Measurements from ENCODE around the gene KCNG1.
"Not testable (repeated sequence)": the region's sequence is repeated elsewhere in the genome, so short reads cannot be mapped to it uniquely, and the experiment has no call there.

The KCNG1 gene

DNA sequence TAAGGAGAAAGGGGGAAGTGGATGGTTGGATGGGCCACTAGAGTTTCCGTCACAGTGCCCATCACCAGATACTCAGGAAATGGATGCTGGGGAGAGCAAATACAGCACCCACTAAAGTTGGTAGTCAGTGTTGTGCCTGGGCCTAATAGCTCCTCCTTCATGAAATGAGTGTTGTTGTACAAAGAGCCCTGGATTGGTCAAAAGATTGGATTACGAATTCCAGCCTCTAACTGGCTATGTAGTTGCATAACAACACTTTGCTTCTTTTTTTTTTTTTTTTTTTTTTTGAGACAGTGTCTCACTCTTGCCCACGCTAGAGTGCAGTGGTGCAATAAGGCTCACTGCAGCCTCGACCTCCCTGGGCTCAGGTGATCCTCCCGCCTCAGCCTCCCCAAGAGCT is 27.4 kb downstream of the KCNG1 start:
- H3K4me3 Mint-ChIP-seq = no peak overlapping the region
- peaks cover 20% of the 10 kb centered on the region for H3K27me3 Mint-ChIP-seq
- DNase-seq = no peak
- no peaks in the 10 kb centered on the region for H3K36me3 Mint-ChIP-seq (ENCODE audit: low read depth)
- H3K4me1 Mint-ChIP-seq (ENCODE audit: low read depth) = peaks cover 5% of the 10 kb centered on the region
- no peak overlapping the region for H3K27ac Mint-ChIP-seq
- no peaks in the 10 kb centered on the region for H3K9me3 Mint-ChIP-seq

DNA sequence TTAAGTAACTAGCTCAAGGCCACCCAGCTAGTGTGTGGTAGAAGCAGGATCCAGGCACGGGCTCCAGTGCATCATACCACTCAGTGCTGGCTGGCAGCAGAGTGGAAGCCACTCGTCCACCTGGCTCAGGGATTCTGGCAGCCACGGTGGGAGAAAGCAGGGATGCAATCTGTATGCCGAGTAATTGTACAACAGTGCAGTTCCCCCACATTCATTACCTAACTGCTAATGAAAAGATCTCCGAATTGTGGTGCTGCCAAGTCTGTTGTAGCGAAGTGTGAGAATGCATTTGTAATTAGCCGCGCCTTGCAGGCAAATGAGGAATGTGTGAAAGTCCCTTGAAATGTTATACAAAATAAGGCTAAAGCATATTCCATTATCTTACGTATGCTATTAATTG is 29.0 kb downstream of the KCNG1 start:
- Mint-ChIP-seq H3K4me1 (ENCODE audit: low read depth) (peaks cover 5% of the 10 kb centered on the region), H3K27ac (no peak overlapping the region), H3K9me3 (no peaks in the 10 kb centered on the region), H3K4me3 (no peak overlapping the region), H3K27me3 (peaks cover 8% of the 10 kb centered on the region), H3K36me3 (ENCODE audit: low read depth) (no peaks in the 10 kb centered on the region)
- DNase-seq = no peak

DNA sequence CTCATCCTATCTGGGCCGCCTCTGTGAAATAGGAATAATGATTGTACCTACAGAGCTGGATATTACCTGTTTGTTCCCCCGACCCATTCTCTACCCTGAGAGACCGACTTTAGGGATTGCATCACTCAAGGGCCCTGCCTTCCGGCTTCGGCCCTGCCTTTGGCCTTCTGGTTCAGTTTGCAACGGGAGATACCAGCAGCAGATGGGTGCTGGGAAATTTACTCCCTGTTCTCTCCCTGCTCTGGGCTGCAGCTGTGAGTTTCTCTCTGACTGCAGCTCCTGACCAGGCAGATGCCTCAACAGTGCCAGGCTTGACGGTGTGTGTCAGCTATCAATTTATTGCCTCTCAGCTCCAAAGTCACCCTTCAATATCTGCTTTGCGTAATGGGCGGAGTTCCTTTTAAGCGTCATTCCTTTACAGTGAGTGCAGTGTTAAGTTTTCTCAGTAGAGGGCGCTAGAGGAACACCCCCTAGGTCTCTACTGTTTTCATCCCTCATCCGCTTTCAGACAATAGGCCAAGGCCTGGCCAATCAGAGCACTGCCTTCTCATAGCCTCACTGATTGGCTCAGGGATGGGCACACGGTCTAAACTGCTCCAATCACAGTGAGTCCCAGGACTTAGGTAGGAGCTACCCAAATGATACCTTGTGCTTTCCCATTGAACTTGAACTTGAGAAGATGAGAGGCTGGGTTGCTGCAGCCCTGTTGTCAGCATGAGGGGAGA is 30.0 kb downstream of the KCNG1 start:
- DNase-seq = no peak
- no peak overlapping the region for H3K27ac Mint-ChIP-seq
- no peaks in the 10 kb centered on the region for H3K9me3 Mint-ChIP-seq
- H3K4me1 Mint-ChIP-seq (ENCODE audit: low read depth) = peaks cover 5% of the 10 kb centered on the region
- H3K4me3 Mint-ChIP-seq = no peak overlapping the region
- H3K36me3 Mint-ChIP-seq (ENCODE audit: low read depth) = no peaks in the 10 kb centered on the region
- peaks cover 7% of the 10 kb centered on the region for H3K27me3 Mint-ChIP-seq

DNA sequence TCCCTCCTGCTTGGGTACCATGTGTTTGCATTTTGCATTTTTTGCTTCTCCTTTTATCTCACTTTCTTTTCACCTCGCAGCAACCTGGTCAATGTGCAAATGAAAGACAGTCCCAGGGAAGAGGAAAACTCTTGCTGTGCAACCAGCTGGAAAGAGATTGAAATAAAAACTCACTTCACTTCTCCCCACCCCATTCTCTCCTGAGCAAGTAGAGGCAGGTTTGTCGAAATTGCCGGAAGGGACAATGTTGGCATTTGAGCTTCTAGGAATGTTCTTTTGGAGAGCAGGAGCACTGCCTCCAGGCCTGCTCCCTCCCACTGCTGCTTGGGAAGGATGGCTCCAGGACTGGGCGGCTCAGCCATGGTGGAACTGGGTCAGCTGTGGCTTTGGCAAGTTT is 30.6 kb downstream of the KCNG1 start:
- H3K4me1 Mint-ChIP-seq (ENCODE audit: low read depth) = peaks cover 6% of the 10 kb centered on the region
- H3K4me3 Mint-ChIP-seq = no peak overlapping the region
- no peaks in the 10 kb centered on the region for H3K9me3 Mint-ChIP-seq
- H3K27ac Mint-ChIP-seq = no peak overlapping the region
- H3K27me3 Mint-ChIP-seq = peaks cover 11% of the 10 kb centered on the region
- no peaks in the 10 kb centered on the region for H3K36me3 Mint-ChIP-seq (ENCODE audit: low read depth)
- DNase-seq = no peak

DNA sequence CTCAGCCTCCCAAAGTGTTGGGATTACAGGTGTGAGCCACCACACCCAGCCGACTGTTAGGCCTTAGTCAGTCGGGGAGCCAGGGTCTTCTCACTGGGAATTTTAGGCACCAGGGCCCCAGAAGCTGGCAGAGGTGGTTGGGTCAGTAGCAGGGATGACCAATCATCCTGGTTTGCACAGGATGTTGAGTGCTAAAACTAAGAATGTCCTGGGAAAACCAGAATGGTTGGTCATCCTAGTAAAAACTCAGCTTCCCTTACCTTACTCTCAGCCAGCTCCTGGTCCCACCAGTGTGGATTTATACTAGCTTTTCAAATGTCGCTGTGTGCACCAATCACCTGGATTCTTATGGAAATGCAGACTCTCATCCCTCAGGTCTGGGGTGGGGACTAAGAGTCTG is 31.8 kb downstream of the KCNG1 start:
- Mint-ChIP-seq H3K27me3 (peaks cover 18% of the 10 kb centered on the region), H3K36me3 (ENCODE audit: low read depth) (no peaks in the 10 kb centered on the region), H3K4me1 (ENCODE audit: low read depth) (peaks cover 6% of the 10 kb centered on the region), H3K9me3 (no peaks in the 10 kb centered on the region), H3K27ac (no peak overlapping the region), H3K4me3 (no peak overlapping the region)
- DNase-seq = no peak

DNA sequence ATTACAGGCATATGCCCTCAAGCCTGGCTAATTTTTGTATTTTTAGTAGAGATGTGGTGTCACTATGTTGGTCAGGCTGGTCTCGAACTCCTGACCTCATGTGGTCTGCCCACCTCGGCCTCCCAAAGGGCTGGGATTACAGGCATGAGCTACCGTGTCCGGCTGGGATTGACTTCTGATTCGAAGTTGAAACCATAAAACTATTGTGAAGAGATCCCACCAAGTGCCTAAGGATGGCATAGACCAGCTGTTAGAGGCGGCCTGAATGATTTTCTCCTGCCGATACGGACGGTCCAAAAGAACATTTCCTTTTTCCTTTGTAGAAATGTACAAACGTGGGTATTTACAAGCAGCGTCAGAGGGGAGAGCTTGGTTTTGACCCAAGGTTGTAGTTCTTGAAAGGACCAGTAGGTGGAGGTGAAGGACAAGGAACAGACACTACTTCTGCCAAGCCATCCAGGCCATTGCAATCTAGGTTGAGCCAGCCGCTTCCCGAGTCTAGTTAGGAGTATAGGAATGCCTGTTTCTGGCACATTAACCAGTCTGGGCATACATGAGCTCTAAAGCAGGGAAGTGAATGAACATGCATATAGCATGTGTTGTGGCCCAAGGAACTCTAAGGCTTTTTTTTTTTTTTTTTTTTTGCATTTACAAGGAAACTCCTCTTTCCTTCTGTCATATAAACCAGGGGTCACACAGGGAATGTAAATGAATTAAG is 35.3 kb downstream of the KCNG1 start:
- no peaks in the 10 kb centered on the region for H3K36me3 Mint-ChIP-seq (ENCODE audit: low read depth)
- DNase-seq = peak; percentile 51
- peaks cover 42% of the 10 kb centered on the region for H3K27me3 Mint-ChIP-seq
- no peak overlapping the region for H3K4me3 Mint-ChIP-seq
- peaks cover 2% of the 10 kb centered on the region for H3K4me1 Mint-ChIP-seq (ENCODE audit: low read depth)
- H3K27ac Mint-ChIP-seq = no peak overlapping the region
- H3K9me3 Mint-ChIP-seq = no peaks in the 10 kb centered on the region

- Mint-ChIP-seq H3K36me3 (ENCODE audit: low read depth) (no peaks in the 10 kb centered on the region), H3K9me3 (no peaks in the 10 kb centered on the region), H3K4me3 (no peak overlapping the region), H3K27ac (no peak overlapping the region), H3K4me1 (ENCODE audit: low read depth) (peaks cover 29% of the 10 kb centered on the region), H3K27me3 (peaks cover 66% of the 10 kb centered on the region)
- DNase-seq = no peak
Observed at GRCh38 chr20:50983321-50983720, 39.6 kb downstream of the KCNG1 start.

DNA sequence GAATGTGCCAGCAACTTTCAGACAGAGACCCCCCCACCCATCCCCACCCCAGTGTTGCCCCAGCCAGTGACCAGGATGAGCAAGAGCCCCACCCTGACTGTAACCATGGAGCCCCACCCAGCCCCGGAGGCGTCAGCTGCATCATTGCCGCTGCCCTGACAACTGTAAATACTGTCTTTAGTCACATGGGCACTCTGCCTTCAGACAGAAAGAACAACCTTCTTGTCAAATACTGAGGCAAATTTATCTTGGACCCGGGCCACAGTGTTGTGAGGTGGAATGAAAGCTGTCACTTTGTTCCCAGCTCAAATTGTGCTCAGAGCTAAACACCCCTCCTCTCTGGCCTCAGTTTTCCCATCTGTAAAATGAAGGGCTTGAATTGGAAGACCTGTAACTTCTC is 40.5 kb downstream of the KCNG1 start:
- Mint-ChIP-seq H3K9me3 (no peaks in the 10 kb centered on the region), H3K36me3 (ENCODE audit: low read depth) (no peaks in the 10 kb centered on the region), H3K4me1 (ENCODE audit: low read depth) (peaks cover 28% of the 10 kb centered on the region), H3K4me3 (no peak overlapping the region), H3K27ac (no peak overlapping the region), H3K27me3 (peaks cover 62% of the 10 kb centered on the region)
- DNase-seq = no peak

GRCh38 chr20:50981714-50982048 is 41.2 kb downstream of the KCNG1 start:
- Mint-ChIP-seq H3K27ac (no peak overlapping the region), H3K4me3 (no peak overlapping the region), H3K4me1 (ENCODE audit: low read depth) (peaks cover 28% of the 10 kb centered on the region), H3K27me3 (peaks cover 63% of the 10 kb centered on the region), H3K9me3 (no peaks in the 10 kb centered on the region), H3K36me3 (ENCODE audit: low read depth) (no peaks in the 10 kb centered on the region)
- no peak for DNase-seq

DNA sequence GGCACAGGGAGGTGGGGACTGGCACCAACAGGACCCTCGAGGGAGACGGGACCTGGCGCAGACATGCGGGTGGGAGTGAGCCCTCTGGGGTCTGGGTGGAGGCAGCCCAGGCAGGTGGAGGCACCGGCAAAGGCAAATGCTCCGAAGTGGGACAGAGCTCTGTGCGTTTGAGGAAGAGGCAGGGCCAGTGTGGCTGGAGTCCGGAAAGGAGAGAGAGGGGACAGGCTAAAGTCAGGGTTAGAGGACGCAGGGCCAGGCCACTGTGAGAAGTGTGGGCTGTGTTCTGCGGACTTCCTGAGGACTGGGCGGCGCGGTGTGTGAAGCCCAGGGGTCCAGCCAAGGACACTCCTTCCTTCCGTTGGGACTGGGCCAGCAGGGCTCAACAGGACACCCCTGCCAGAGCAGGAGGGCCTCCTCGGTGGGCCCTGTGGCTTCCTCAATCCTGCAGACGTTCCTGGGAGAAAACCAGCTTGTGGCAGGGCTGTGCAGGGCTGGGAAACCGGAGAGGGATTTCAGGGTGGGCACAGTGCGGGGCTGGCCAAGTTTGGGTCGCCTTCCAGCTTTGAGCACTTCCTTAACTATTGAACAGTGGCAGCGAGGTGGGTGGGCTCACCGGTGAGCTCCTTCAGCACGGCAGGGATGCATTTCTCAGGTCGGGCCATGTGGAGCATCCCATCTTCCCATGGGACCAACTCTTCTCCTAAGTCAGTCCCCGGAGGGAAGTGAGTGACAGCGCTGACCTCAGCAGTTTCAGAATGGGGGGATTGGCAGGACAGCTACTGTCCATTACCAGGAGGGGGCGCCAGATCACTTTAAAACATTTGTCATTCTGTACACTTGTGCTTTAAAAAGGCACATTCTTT is 41.8 kb downstream of the KCNG1 start:
- peak; percentile 66 for DNase-seq
- Mint-ChIP-seq H3K27ac (peak overlapping the region; percentile 94), H3K4me3 (no peak overlapping the region), H3K9me3 (no peaks in the 10 kb centered on the region), H3K27me3 (peaks cover 60% of the 10 kb centered on the region), H3K4me1 (ENCODE audit: low read depth) (peaks cover 28% of the 10 kb centered on the region), H3K36me3 (ENCODE audit: low read depth) (no peaks in the 10 kb centered on the region)

DNA sequence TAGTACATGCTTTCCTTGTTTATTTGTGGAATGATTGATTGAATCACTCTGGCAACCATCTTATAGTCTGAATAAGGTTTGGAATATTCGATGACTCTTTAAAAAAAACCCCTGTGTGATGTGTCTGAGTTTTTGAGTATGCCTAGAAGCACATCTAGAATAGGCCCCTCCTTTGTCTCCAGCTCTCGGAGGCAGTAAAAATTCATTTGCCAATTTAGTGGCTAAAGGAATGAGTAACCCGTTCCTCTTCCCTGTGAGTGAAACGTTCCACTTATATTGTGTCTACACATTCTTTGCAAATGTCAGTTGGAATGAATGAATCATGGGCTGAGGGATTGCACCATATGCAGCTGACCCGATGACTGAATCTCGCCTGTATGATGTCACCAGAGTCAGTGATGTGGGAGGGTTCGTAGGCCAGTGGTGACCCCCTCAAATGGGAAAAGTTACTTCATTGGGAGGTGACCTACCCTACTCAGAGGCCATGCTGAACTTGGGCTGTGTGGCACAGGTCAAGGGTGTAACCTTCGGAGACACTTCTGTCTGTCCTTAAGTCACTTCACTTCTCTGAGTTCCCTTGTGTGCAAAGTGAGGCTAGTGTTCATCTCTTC is 42.7 kb downstream of the KCNG1 start:
- peak; percentile 54 for DNase-seq
- Mint-ChIP-seq H3K27me3 (peaks cover 54% of the 10 kb centered on the region), H3K9me3 (no peaks in the 10 kb centered on the region), H3K4me1 (ENCODE audit: low read depth) (peaks cover 28% of the 10 kb centered on the region), H3K36me3 (ENCODE audit: low read depth) (no peaks in the 10 kb centered on the region), H3K4me3 (no peak overlapping the region), H3K27ac (peak overlapping the region; percentile 94)

- H3K4me1 Mint-ChIP-seq (ENCODE audit: low read depth) = peaks cover 28% of the 10 kb centered on the region
- H3K4me3 Mint-ChIP-seq; H3K9me3 Mint-ChIP-seq; H3K36me3 Mint-ChIP-seq (ENCODE audit: low read depth); DNase-seq; H3K27ac Mint-ChIP-seq: not testable (repeated sequence)
- H3K27me3 Mint-ChIP-seq = peaks cover 43% of the 10 kb centered on the region
Observed at GRCh38 chr20:50978533-50978932, 44.4 kb downstream of the KCNG1 start.

DNA sequence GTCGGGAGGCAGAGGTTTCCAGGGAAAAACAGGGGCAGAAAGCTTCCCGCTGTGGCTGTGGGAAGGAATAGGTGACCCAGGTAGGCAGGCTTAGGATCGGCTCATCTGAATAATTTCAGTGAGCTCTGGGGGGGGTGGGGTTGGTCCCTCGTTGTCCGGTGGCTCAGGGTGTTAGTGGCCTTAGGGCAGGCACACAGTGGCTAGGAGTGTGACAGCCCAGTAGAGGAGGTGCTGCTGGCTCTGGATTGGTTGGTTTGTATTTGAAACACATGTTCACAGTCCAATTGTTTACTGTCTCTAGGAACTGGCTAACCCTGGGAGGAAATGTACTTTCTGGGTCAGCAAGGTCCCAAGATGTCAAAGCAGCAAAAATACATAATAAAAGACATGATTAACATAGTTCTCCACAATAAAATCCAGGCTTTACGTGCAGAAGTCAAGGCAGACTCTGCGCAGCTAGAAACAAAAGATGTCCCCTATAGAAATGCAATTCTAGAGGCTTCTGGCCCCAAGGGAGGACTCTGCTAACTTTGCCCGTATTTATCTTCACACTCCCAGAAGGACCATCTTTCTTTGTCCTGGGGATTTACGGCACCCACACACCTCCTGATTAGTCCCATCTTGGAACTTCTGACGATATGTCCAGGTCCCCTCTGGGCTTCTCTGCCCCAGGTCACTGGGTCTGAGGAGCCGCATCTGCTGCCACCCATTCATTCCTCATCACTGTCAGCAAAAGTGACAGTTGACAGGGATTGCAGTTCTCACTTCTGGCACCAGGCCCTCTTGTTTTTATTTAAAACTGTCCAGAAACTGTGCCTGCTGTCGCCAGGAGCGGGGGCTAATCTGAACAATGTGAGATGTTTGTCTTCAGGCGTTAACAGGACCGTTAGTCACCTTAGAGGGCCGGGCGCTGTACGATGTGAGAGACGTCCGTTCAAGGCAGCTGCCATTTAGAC is 45.6 kb downstream of the KCNG1 start:
- no peak for DNase-seq
- Mint-ChIP-seq H3K36me3 (ENCODE audit: low read depth) (no peaks in the 10 kb centered on the region), H3K4me1 (ENCODE audit: low read depth) (peaks cover 28% of the 10 kb centered on the region), H3K4me3 (no peak overlapping the region), H3K27ac (no peak overlapping the region), H3K27me3 (peaks cover 34% of the 10 kb centered on the region), H3K9me3 (no peaks in the 10 kb centered on the region)

Data from activated T-cell treated with anti-CD3 and anti-CD28 coated beads, Interleukin-2, amount 50 U/mL, for 24 hours (primary cell).